ENCODE measurements around the gene CAPN12.

The CAPN12 gene

GRCh38 chr19:38737921-38738737 is 6.1 kb downstream of the CAPN12 start:
- no peak for DNase-seq

GRCh38 chr19:38737281-38737865 is 6.9 kb downstream of the CAPN12 start:
- no peak for DNase-seq

GRCh38 chr19:38736413-38737280 is 7.6 kb downstream of the CAPN12 start:
- DNase-seq, result peak; percentile 66

GRCh38 chr19:38736036-38736412 is 8.2 kb downstream of the CAPN12 start:
- DNase-seq, result peak; percentile 58

GRCh38 chr19:38735257-38735686 is 9.0 kb downstream of the CAPN12 start:
- no peak for DNase-seq

DNA sequence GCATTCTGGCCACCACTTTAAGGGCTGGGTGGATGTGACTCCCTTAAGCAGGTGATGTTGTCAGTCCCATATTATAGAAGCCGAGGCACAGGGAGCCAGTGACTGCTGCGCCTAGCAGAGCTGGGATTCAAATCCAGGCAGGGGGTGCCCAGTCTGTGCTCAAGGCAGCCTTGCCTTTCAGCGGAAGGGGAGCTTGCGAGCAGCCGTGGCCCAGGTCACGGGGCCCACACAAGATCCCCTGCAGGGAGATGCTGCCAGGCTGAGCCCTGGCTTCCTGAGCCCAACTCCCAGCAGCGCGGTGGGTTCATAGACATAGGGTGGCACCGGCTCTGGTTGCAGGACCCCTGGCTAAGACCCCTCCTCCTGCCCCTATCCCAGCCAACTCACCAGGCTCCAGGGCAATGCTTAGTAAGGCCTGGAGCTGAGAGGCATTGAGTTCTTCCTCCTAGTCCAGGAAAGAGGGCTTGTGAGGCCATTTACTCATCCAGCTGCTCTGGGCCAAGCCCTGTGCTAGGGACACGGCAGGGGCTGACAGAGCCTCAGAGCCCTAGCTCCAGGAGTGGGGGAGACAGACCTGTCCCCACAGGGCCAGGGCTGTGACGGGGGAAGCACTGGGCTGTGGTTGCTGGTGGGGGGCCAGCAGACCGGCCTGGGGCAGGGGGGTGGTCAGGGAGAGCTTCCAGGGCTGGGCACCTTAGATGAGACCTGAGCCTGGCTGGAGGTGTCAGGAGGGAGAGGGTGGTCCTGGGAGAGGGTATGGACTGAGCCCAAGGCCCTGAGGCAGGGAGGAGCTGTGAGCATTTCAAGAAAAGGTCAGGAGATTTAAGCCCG is 9.6 kb downstream of the CAPN12 start:
- no peak for DNase-seq

GRCh38 chr19:38734176-38734425 is 10.2 kb downstream of the CAPN12 start:
- DNase-seq, result no peak

- DNase-seq, result no peak
Measured at GRCh38 chr19:38733493-38734175, 10.6 kb downstream of the CAPN12 start.

GRCh38 chr19:38733241-38733492 is 11.1 kb downstream of the CAPN12 start:
- no peak for DNase-seq

DNA sequence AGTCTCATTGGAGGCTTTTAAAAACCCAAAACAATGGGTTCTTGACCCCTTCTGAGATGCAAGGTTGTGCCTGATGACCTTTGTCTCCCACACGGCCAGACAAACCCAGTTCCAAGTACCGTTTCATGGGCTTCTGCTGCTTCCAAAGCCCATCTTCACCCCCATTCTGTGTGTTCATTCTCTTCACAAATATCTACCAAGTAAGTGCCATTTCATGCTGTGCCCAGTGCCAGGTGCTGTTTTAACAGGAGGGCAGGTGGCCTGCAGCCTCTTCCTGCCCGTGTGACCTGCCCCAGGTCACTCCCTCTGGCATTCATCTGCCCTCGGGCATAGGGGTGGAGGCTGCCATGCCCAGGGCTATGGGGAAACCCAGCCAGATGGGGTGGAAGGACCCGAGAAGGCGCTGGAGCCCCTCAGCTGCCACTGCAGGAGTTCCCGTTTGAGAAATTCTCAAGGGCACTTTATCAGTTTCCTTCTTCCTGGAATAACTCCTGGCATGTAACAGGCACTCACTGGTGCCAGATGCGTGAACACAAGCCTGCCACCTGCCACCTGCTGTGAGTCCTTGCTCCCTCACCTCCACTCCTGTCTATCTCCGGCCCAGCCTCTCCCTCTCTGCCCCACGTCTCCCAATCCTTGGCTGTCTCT is 12.5 kb downstream of the CAPN12 start:
- no peak for DNase-seq

DNA sequence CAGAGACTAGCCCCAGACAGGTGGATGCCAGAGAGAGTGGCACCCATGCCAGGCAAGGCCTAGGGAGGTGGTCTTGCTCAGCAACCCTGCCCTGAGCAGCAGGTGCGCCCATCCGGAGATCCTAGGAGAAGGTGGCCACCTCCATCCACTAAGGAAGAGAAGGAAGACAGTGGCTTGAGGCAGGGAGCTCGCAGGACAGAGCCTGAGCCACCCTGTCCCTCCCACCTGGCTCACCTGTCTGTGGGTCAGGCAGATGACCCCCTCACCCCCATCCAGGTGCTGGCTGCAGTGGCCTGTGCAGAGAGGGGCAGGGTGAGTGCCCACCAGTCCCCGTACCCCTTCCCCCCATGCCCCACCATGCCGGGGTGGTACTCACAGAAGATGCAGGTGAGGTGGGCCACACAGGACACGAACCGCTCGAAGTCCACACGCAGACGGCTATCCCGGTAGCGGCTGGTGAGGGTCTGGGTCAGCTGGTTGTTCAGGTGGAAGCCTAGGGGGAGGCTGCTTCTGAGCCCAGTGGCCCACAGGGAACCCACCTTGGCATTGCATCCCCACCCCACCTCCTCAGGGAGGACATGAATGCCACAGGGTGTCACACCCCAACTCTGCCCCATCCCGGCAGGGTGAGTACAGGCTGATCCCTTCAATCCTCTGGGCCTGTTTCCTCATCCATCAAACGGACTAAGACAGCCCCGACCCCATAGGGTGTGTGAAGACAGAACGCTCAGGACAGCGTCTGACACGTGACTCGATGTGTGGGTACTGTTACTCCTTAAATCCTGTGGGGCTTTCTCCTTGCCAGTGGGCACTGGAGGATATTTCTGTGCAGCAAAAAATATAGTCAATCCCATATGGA is 13.3 kb downstream of the CAPN12 start:
- no peak for DNase-seq

DNA sequence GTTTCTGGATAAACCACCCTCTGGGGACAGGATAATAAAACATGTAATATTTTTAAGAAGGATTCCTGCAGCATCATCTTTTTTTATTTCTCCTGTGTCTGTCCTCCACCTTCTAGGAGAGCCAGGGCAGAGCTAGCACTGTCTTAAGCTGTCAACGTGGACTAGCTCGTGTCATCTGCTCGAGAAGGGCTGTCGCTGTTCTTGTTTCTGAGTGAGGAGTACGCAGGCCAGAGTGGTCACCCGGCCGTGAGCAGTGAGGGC is 13.9 kb downstream of the CAPN12 start:
- no peak for DNase-seq

DNA sequence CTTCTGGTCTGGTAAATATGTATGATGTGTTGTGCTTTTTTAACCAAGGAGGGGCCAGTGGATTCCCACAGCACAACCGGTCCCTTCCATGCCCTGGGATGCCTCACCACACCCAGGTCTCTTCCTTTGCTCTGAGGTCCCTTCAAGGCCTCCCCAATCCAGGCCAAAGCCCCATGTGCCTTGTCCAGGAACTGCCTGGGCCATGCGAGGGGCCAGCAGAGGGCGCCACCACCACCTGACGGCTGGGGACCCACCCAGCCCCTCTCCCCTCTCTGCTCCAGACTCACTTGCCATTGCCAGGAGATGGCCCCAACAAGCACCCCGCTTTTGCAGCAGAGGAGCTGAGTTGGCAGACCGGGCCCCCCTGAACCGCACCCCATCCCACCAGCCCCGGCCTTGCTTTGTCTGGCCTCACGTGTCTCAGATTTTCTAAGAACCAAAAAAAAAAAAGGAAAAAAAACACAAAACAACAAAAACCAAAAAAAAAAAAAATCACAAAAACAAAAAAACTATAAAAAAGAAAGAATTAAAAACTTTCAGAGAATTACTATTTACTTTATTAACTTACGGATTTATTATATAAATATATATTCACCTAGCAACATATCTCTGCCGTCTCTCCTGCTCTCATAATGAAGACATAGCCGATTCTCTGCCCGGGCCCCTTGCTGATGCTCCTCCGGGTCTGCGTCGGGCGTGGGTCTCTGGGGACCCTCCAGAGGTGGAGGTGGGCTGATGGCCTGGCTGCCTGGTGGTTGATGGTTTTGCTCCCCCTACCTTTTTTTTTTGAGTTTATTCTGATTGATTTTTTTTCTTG is 14.4 kb downstream of the CAPN12 start:
- DNase-seq, result peak; percentile 82

- no peak for DNase-seq
Measured at GRCh38 chr19:38728752-38729541, 15.3 kb downstream of the CAPN12 start.

DNA sequence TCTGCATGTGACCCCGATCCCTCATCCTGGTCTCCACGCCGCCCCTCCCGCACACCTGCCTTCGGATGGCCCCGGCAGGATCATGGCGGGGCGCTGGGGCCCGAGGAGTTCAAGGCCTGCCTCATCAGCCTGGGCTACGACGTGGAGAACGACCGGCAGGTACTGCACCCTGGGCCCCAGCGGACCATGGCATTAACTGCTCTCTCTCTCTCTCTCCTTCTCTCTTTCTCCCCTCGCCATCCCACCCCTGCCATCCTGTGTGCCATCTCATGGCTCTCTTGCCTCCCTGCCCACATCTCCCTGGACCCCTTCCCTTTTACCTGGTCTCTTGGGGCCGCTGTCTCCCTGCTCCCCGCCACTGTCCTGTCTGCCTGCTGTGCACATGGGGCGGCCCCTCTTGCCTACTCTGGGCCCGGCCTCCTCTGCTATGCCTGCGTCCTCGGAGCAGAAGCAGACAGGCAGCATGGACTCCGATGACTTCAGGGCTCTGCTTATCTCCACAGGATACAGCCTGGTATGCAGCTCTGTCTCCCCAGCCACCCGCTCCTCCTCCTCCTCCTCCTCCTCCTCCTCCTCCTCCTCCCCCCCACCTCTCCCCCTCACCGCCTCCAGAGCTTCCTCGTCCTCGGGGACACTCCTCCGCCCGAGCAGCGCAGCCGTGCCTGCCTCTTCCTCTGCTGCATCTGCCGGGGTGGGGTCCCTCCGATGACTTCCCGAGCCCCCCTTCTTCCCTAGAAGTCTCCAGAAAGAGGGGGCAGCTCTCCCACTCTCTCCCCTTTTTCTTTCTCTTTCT is 16.2 kb downstream of the CAPN12 start:
- DNase-seq, result no peak

DNA sequence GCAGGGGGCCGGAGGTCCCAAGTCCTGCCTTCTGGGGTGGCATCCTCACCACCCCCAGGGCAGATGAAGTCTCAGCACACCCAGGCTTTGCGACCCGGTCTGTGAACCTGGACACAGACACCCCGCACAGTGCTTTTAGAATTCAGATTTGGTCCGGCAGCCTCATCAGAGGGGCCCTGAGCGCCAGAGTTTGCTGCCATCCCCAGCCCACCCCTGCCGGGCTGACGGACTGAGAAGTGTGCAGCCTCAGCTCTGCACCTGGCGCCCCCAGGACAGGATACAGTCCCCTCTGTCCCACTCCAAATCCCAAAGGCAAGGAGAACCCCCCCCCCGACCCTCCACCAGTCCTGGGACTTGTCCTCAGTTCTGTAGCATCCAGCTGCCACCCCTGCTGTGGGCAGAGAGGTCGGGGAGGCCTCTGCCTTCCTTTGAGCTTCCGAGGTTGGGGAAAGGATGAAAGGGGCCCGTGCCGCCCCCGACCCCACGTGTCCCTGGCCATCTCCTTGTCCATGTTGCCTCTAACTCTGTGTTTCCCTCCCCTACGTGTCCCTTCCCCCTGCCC is 16.9 kb downstream of the CAPN12 start:
- no peak for DNase-seq

- no peak for DNase-seq
Measured at GRCh38 chr19:38726761-38727301, 17.4 kb downstream of the CAPN12 start.

DNA sequence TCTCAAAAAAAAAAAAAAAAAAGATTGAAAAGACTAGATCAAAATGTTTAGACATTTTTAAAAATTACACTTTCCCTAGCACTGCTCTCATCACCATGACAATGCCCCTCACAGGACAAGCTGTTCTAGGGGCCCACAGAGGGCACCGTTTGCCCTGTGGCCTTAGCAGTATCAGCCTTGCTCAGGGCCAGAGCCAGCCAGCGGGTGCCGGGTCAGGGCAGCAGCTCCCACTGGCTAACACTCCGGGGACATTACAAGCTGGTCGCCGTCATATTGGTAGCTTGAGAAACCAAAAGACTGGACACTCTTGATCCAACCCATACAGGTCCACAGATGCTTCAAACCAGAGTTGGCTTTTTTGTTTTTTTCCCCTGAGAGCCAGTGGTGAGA is 18.0 kb downstream of the CAPN12 start:
- DNase-seq, result no peak

Measured in stimulated activated CD4-positive, alpha-beta T cell treated with anti-CD3 and anti-CD28 coated beads, Interleukin-12 subunit alpha, Interleukin-12 subunit beta, amount 100 ng/mL, for 4 hours (primary cell).